ENCODE measurements around the gene NOL9. TPM values are rescaled to one million over a fixed set of nuclear protein-coding genes. Genes with fewer than 3 reads are reported as not detected.

The NOL9 gene
- total and polyA plus RNA-seq, 10 of the 15 experiments (the other 5 are each of a cell fraction or from before 2014, with no cell fraction given): 3.9 to 35.9 (median 23.0) TPM

- intact Hi-C loops (cut with micrococcal nuclease; ENCODE audit: unreplicated experiment): no loop called here
- CTCF ChIA-PET: interaction anchor here (0.6 kb wide), 1 partner anchor 309 kb away, joined by 3 read pairs; no protein-coding TSS in a partner anchor
- 56% methylated on average over 8 of the region's 8 CpGs for WGBS (ENCODE audit: insufficient coverage, insufficient replicate concordance, low lambda C conversion rate, missing lambda C conversion rate)
- SMC1A ChIA-PET (ENCODE audit: uncharacterized antibody, unreplicated experiment): no interaction called here
- Histone ChIP-seq H3K4me1 (ENCODE audit: control insufficient read depth, insufficient read depth, low read length) (no peaks in the 10 kb centered on the region), H4K20me1 (ENCODE audit: control insufficient read depth, insufficient read depth) (no peaks in the 10 kb centered on the region), H3K4me2 (ENCODE audit: control insufficient read depth, insufficient read depth) (no peak overlapping the region), H3K27ac (ENCODE audit: control insufficient read depth, insufficient read depth) (no peak overlapping the region), H3K4me3 (no peak overlapping the region), H3K9me3 (replicated peaks; ENCODE audit: control insufficient read depth, insufficient read depth, low read length) (no peaks in the 10 kb centered on the region), H3K79me2 (ENCODE audit: control insufficient read depth, insufficient read depth, low read length) (no peaks in the 10 kb centered on the region), H2AFZ (ENCODE audit: control insufficient read depth, low read depth, low read length) (no peak overlapping the region), H3K9ac (ENCODE audit: control insufficient read depth, insufficient read depth, low read length) (no peak overlapping the region), H3K27me3 (replicated peaks in 1 of 2; ENCODE audit: control insufficient read depth in 2 of 2, insufficient read depth in 2 of 2, low read length in 1 of 2) (no peaks in the 10 kb centered on the region), H3K36me3 (ENCODE audit: control insufficient read depth in 2 of 2, insufficient read depth in 2 of 2, low read length in 1 of 2) (no peaks in the 10 kb centered on the region)
- in situ Hi-C loops (cut with MboI): no loop called here
- DNase-seq (ENCODE audit: low read depth, low spot score): no peak
- no TSS peak for BruUV-seq (replicated peaks)
- ATAC-seq: no peak
- TF ChIP-seq ESRRA (IDR thresholded peaks at IDR 0.05; ENCODE audit: low read length) (no peak), CBFB (IDR thresholded peaks at IDR 0.05; ENCODE audit: low read depth) (no peak), SRF (IDR thresholded peaks at IDR 0.05; ENCODE audit: low read depth in 2 of 2, low read length in 2 of 2) (no peak), RCOR1 (conservative IDR thresholded peaks at IDR 0.05; ENCODE audit: low read depth, low read length) (no peak), SUZ12 (IDR thresholded peaks at IDR 0.05; ENCODE audit: unreplicated experiment) (no peak), HDGF (IDR thresholded peaks at IDR 0.05) (no peak), POU2F2 (IDR thresholded peaks at IDR 0.05; ENCODE audit: borderline replicate concordance, low read depth, low read length) (no peak), CBX5 (IDR thresholded peaks at IDR 0.05; ENCODE audit: low read depth) (no peak), IRF3 (IDR thresholded peaks at IDR 0.05) (no peak)
- RAD21 ChIA-PET (ENCODE audit: unreplicated experiment): no interaction called here
- POLR2A ChIA-PET: no interaction called here
- no peak for FAIRE-seq
Measured at GRCh38 chr1:6517435-6517851, 36.9 kb downstream of the NOL9 start.
